ENCODE measurements around the gene EIF1.

- TF ChIP-seq, protein P1, sequence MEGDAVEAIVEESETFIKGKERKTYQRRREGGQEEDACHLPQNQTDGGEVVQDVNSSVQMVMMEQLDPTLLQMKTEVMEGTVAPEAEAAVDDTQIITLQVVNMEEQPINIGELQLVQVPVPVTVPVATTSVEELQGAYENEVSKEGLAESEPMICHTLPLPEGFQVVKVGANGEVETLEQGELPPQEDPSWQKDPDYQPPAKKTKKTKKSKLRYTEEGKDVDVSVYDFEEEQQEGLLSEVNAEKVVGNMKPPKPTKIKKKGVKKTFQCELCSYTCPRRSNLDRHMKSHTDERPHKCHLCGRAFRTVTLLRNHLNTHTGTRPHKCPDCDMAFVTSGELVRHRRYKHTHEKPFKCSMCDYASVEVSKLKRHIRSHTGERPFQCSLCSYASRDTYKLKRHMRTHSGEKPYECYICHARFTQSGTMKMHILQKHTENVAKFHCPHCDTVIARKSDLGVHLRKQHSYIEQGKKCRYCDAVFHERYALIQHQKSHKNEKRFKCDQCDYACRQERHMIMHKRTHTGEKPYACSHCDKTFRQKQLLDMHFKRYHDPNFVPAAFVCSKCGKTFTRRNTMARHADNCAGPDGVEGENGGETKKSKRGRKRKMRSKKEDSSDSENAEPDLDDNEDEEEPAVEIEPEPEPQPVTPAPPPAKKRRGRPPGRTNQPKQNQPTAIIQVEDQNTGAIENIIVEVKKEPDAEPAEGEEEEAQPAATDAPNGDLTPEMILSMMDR (IDR thresholded peaks at IDR 0.05) = no peak
- no peak for TF ChIP-seq POLR2A (IDR thresholded peaks at IDR 0.05)
- no peak for TF ChIP-seq EP300 (IDR thresholded peaks at IDR 0.05)
These were observed 25.1 kb upstream of the EIF1 start for GRCh38 chr17:41663451-41664171.
